WERI-Rb-1 (cell line): ENCODE results near the gene COL23A1.

Experiments used
- DNase-seq: peaks from one replicate; pipeline ENCODE4 v3.0.0-alpha.2; 2020
- H3K27ac ChIP-seq: fragments of 250-450 bp; sonication (Bioruptor Pico); 2 replicates; pipeline ENCODE4 v1.5.1; 2020; ENCODE audit warnings: mild to moderate bottlenecking, moderate library complexity
- H3K27me3 ChIP-seq: fragments of 250-450 bp; sonication (Bioruptor Pico); 2 replicates; pipeline ENCODE4 v1.5.1; 2021; ENCODE audit warnings: mild to moderate bottlenecking, low read depth, moderate library complexity; ENCODE audit not compliant: insufficient read depth, severe bottlenecking
- H3K36me3 ChIP-seq: fragments of 250-450 bp; sonication (Bioruptor Pico); 2 replicates; pipeline ENCODE4 v1.5.1; 2020; ENCODE audit warnings: mild to moderate bottlenecking, moderate library complexity
- H3K4me3 ChIP-seq: 2 replicates; pipeline ENCODE4 v1.5.1; 2011; ENCODE audit warnings: low read depth, mild to moderate bottlenecking, control low read depth, low read length
- H3K9me3 ChIP-seq: fragments of 250-450 bp; sonication (Bioruptor Pico); 2 replicates; pipeline ENCODE4 v1.5.1; 2021; ENCODE audit warnings: mild to moderate bottlenecking, moderate library complexity; ENCODE audit not compliant: severe bottlenecking
- CTCF ChIP-seq: IDR thresholded peaks from 2 replicates; pipeline ENCODE4 v1.5.1; 2011; ENCODE audit warnings: low read depth, mild to moderate bottlenecking, control low read depth, inconsistent platforms, low read length

The COL23A1 gene

GRCh38 chr5:178346607-178347334 lies 243.4 kb downstream of the COL23A1 start:
- Histone ChIP-seq H3K9me3 (no peaks in the 10 kb centered on the region), H3K27me3 (no peaks in the 10 kb centered on the region), H3K36me3 (no peaks in the 10 kb centered on the region), H3K27ac (no peak overlapping the region), H3K4me3 (no peak overlapping the region)
- TF ChIP-seq CTCF, result no peak
- DNase-seq, result no peak

GRCh38 chr5:178343306-178343705 lies 246.9 kb downstream of the COL23A1 start:
- no peaks in the 10 kb centered on the region for H3K36me3 ChIP-seq
- no peaks in the 10 kb centered on the region for H3K27me3 ChIP-seq
- no peaks in the 10 kb centered on the region for H3K9me3 ChIP-seq
- no peak overlapping the region for H3K4me3 ChIP-seq
- no peak for DNase-seq
- no peak for TF ChIP-seq CTCF
- H3K27ac ChIP-seq, result no peak overlapping the region

GRCh38 chr5:178341851-178342140 lies 248.4 kb downstream of the COL23A1 start:
- Histone ChIP-seq H3K4me3 (no peak overlapping the region), H3K27me3 (no peaks in the 10 kb centered on the region), H3K9me3 (no peaks in the 10 kb centered on the region), H3K27ac (no peak overlapping the region), H3K36me3 (no peaks in the 10 kb centered on the region)
- TF ChIP-seq CTCF, result no peak
- DNase-seq, result no peak

GRCh38 chr5:178341091-178341850 lies 248.9 kb downstream of the COL23A1 start:
- H3K27me3 ChIP-seq, result no peaks in the 10 kb centered on the region
- no peak overlapping the region for H3K27ac ChIP-seq
- no peak for DNase-seq
- no peak overlapping the region for H3K4me3 ChIP-seq
- no peak for TF ChIP-seq CTCF
- H3K36me3 ChIP-seq, result no peaks in the 10 kb centered on the region
- no peaks in the 10 kb centered on the region for H3K9me3 ChIP-seq

- no peaks in the 10 kb centered on the region for H3K36me3 ChIP-seq
- no peak for TF ChIP-seq CTCF
- H3K9me3 ChIP-seq, result no peaks in the 10 kb centered on the region
- no peak overlapping the region for H3K27ac ChIP-seq
- no peak for DNase-seq
- H3K4me3 ChIP-seq, result no peak overlapping the region
- no peaks in the 10 kb centered on the region for H3K27me3 ChIP-seq
These were observed 249.6 kb downstream of the COL23A1 start for GRCh38 chr5:178340637-178341036.
